ENCODE results near the gene RRAGD. TPM values are rescaled to one million over a fixed set of nuclear protein-coding genes. Genes with fewer than 3 reads are reported as not detected.

The RRAGD gene
- total and polyA plus RNA-seq, 2 of the 8 experiments (the other 6 are each of a cell fraction or from before 2014, with no cell fraction given), result 7.2 to 30.8 TPM

DNA sequence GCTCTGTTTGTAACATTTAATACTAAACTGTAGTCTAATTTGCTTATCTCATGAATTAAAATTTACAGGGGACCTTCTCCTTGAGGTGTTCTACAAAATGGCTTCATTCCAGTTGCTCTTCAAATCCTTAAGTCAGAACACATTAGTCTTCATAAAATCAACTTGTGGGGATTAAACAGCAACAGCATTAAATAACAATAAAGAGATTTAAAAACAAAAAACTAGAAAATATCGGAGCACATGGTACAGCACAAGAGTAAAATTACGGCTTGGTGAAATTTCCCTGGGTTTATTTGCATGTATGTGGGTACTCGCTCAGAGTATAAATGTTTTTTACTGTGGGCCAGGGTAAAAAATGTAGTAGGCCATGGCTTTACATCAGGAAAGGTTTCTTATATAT is 12.0 kb downstream of the RRAGD start (continued):
- TF ChIP-seq CHD7 (IDR thresholded peaks at IDR 0.05; ENCODE audit: insufficient replicate concordance, low read length), result no peak
- no peak for TF ChIP-seq SP4 (IDR thresholded peaks at IDR 0.05; ENCODE audit: low read length)
- no peak for TF ChIP-seq CREB1 (IDR thresholded peaks at IDR 0.05)
- no peak for TF ChIP-seq SAP30 (IDR thresholded peaks at IDR 0.05; ENCODE audit: insufficient read depth, insufficient replicate concordance, low read length)
- TF ChIP-seq POLR2AphosphoS5 (IDR thresholded peaks at IDR 0.05; ENCODE audit: low read depth, low read length), result no peak
- TF ChIP-seq MAX (IDR thresholded peaks at IDR 0.05), result no peak
- no peak for TF ChIP-seq GABPA (IDR thresholded peaks at IDR 0.05; ENCODE audit: borderline replicate concordance, insufficient read depth, low read length)
- TF ChIP-seq JUND (IDR thresholded peaks at IDR 0.05; ENCODE audit: low read length), result no peak
- TF ChIP-seq EP300 (IDR thresholded peaks at IDR 0.05; ENCODE audit: borderline replicate concordance in 1 of 2, low read depth in 2 of 2, low read length in 2 of 2), result no peak
- TF ChIP-seq TCF12 (IDR thresholded peaks at IDR 0.05; ENCODE audit: low read depth, low read length), result no peak
- no peak for TF ChIP-seq KDM5A (IDR thresholded peaks at IDR 0.05; ENCODE audit: low read length)
